ENCODE data around the gene UACA.

GRCh38 chr15:70605606-70606410, 157.6 kb downstream of the UACA start:
- TF ChIP-seq POLR2AphosphoS5 (IDR thresholded peaks at IDR 0.05; ENCODE audit: insufficient read depth, low read depth, low read length) (no peak), CTCF (IDR thresholded peaks at IDR 0.05; ENCODE audit: extremely low read depth in 1 of 2, insufficient read depth in 1 of 2, low read depth in 1 of 2, low read length in 2 of 2) (no peak), MYC (IDR thresholded peaks at IDR 0.05; ENCODE audit: low read depth, low read length) (no peak), EZH2 (IDR thresholded peaks at IDR 0.05; ENCODE audit: borderline replicate concordance, low read depth, low read length, severe bottlenecking) (no peak), MAX (IDR thresholded peaks at IDR 0.05; ENCODE audit: insufficient read depth, insufficient read length) (no peak), POLR2A (IDR thresholded peaks at IDR 0.05; ENCODE audit: low read depth, low read length) (no peak), JUN (IDR thresholded peaks at IDR 0.05; ENCODE audit: borderline replicate concordance, insufficient read depth, insufficient read length, low read depth) (no peak), FOS (IDR thresholded peaks at IDR 0.05; ENCODE audit: borderline replicate concordance, insufficient read depth, low read length) (no peak)
